Stimulated activated CD8-positive, alpha-beta memory T cell treated with anti-CD3 and anti-CD28 coated beads, Interleukin-15, amount 100 ng/mL, for 48 hours (primary cell): ENCODE measurements around the gene ALOX12.

Experiments
- DNase-seq, 2 donors: peaks; one replicate each; pipeline ENCODE4 v3.0.0-alpha.2; 2020; ENCODE audit warnings: low read depth in 2 of 2

The ALOX12 gene

DNA sequence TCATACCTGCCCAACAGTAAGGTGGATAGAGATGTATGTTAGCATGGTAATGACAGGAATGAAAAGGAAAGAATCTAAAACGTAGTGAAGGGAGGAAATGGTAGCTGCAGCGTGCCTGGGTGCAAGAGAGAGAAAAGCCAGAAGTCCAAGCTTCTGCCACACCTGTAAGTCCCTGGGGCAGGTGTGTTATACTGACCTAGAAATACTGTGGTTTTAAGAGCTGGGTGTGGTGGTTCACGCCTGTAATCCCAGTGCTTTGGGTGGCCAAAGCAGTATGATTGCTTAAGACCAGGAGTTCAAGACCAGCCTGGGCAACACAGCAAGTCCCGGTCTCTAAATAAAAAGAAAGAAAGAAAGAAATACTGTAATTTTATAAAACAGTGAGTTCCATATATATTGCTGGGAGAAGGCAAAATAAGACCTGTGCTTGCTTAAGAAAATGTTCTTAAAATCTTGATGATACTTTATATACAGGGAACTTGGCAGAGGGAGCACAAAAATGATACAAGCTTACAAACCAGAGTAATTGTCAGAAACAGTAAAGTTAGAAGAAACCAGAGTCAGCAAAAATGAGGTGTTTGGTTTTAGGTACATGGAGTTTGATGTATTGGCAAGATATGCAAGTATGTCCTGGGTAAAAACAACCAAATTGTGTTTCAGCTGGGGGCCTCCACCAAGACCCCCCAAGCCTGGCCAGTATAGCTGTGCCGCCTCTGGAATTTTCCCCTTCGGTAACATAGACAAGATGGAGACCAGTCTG, 6.6 kb downstream of the ALOX12 start:
- no peak for DNase-seq

GRCh38 chr17:7003745-7004144, 7.9 kb downstream of the ALOX12 start:
- DNase-seq = no peak

GRCh38 chr17:7004398-7005253, 8.8 kb downstream of the ALOX12 start:
- no peak for DNase-seq

DNA sequence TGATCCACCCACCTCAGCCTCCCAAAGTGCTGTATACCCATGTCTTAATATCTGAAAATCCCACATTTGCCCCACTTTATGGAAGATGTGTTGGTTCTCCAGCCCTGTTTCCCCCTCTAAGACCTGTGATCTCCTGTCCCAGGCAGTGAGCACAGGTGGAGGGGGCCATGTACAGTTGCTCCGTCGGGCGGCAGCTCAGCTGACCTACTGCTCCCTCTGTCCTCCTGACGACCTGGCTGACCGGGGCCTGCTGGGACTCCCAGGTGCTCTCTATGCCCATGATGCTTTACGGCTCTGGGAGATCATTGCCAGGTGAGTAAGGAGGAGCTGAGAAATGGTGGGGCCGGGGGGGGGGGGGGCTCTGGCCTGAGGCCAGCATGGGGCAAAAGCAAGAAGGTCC, 9.9 kb downstream of the ALOX12 start:
- no peak for DNase-seq

DNA sequence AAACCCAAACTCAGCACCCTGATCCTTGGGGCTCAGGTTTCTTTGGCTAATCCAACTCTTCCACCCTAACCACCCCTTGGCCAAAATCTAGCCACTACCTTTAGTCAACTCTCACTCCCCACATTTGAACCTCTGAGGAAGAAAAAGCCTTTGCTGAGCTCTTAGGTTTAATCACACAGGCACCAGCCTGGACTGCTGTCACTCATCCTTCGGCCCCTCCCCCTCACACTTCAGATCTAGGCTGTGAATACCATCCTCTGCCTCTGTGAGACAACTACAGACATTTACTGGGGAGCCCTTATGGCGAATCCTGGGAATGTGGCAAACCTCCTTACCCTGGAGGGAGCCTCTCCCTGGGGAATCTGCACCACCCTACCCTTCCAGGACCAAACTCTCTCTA, 11.3 kb downstream of the ALOX12 start:
- DNase-seq = no peak

DNA sequence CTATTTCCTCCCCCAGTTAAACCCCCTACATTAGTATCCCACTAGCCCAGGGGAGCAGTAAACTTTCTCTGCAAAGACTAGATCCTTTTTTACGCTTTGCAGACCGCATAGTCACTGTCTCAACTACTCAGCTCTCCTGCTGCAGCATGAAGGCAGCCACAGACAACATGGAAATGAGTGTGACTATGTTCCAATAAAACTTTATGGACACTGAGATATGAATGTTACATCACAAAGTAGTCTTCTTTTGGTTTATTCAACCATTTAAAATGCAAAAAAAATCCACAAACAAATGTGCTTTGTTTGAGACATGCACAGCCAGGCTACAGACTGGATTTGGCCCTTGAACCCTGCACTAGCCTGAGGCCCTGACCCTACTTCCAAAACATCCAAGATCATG, 14.7 kb downstream of the ALOX12 start:
- no peak for DNase-seq

GRCh38 chr17:7011415-7011814, 15.6 kb downstream of the ALOX12 start:
- DNase-seq = no peak

GRCh38 chr17:7011942-7012254, 16.0 kb downstream of the ALOX12 start:
- DNase-seq = no peak

- DNase-seq = peak; percentile 98
Measured at GRCh38 chr17:7014261-7014994, 18.6 kb downstream of the ALOX12 start.

GRCh38 chr17:7014995-7015958, 19.4 kb downstream of the ALOX12 start:
- DNase-seq = peak; percentile 73 to 80

GRCh38 chr17:7016418-7016817, 20.6 kb downstream of the ALOX12 start:
- no peak for DNase-seq

DNA sequence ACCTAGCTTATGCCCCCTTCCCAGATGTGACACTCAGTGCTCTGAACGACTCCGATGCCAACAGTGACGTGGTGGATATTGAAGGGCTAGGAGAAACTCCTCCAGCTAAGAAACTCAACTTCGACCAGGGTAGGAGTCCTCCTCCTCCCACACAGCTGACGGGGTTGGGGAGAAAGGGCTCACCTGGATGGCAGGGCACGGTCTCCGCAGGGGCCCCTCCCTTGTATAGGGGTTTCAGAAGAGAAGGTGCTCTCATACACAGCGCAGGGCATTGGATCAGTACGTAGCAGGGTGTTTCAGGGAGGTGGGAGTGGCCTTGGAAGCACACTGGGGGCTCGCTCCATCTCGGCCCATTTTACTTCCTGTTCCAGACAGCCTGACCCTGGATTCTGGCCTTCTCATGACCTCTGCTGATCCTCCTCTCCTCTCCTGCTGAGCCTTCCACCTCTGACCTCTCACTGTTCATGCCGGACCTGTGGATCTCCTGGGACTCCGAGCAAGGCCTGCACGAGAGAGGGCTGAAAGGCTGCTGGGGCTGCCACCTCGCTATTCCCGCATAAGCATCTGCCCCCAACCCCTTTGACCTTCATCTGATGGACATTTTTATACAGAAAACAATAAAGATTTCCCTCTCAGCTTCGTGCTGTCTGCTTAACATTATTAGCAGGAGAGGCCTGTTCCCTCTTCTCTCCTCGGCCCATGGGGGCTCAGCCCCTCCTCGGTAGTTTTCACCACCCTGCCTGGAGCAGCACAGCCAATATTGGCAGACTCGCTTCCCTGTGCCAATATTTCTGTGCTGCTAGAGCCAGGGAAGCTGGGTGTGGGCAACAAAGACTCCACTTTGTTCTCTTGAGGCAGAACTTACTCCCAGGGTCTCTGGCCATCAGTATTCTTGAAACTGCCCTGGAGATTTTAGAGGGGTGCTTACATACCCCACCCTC, 21.3 kb downstream of the ALOX12 start:
- DNase-seq = no peak

DNA sequence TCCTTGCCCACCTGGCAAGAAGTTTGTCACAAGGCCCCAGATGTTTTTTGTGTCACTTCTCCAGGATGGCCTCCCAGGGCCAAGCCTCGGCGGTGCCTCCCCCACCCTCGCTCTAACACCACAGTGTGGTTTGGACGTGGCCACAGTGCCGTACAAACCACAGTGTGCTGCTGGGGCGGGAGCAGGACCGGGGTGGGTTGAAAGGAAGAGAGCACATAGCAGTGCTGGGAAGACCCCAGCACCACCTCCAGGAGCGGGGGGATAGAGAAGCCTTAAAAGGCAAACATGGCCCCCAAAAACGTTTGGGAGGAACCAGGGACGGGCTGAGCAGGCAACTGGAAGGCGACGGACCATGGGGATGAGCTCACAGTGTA, 22.0 kb downstream of the ALOX12 start:
- peak in 1 of 2 donors; percentile 55 for DNase-seq

GRCh38 chr17:7018331-7018964, 22.6 kb downstream of the ALOX12 start:
- DNase-seq = no peak

- no peak for DNase-seq
Measured at GRCh38 chr17:7019367-7019766, 23.5 kb downstream of the ALOX12 start.

DNA sequence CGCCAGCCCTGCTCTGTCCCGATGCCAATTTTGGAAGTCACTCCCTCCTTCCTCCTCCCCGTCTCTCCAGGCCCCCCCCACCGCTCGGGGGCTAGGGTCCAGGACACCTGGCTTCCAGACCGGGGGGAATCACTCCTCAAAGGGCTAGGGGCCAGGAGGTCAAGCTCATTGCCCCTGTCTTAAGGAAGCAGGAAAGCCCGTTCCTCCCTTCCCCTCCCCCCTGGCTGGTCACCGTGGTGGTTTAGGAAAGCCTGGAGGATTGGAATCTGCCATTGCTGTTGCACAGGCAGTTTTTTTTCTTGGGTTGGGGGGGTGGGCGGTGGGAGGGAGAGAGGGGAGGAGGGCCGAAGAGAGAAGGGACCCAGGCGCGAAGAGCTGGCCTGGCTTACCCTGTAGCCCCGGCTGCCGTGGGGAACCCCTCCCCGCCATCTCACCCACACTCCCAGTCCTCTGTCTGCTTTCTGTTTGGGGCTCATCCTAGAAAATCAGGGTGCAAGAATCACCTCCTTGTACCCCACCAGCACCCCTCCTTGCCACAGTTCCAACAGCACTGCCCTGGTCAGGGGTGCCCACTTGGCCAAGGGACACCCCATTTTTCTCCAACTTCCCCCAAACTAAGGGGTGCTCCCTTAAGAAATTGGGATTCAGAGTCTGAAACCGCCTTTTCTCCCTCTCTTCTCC, 24.1 kb downstream of the ALOX12 start:
- no peak for DNase-seq

DNA sequence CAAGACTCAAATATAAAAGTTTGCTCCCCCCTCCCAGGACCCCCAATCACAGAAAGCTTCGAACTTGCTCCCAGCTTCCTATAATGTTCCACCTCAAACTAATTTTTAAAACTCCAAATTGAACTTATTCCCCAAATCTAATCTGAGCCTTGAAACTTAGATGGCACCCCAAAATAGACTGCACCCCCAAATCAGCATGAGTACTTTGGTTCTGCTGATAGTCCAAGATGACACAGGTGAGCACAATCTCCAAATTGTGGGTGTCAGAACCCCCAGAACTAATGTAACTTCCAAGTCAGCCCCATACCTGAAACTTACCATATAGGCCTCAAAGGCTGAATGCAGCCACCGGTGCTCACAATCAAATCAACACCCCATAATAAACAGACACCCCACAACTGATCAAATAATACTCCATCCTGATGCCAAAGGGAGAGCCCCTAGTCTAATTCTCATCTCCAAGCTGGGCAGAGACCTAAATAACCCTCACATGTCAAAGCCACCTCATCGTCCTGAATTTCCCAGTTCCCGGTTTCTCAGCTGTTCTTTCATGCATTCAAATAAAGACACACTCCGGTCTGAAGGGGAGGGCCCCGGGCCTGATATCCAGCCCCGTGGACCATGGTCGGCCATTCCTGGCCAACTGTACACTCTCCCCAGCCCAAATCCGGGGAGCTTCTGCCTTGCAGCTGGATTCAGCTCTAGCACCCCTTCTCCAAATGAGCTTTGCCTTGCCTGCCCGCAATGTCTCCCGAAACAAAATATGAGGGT, 25.2 kb downstream of the ALOX12 start:
- no peak for DNase-seq

GRCh38 chr17:7021993-7022778, 26.3 kb downstream of the ALOX12 start:
- peak; percentile 76 to 78 for DNase-seq
